Kidney glomerular epithelial cell (primary cell): ENCODE results near the gene TEDC1.

Source experiments
- DNase-seq: peaks from one replicate; lab custom pipeline; 2025; lab: John Stamatoyannopoulos, UW

TEDC1 gene

GRCh38 chr14:105497671-105498429, 6.8 kb downstream of the TEDC1 start:
- DNase-seq: no peak

GRCh38 chr14:105498430-105499255, 7.6 kb downstream of the TEDC1 start:
- no peak for DNase-seq

DNA sequence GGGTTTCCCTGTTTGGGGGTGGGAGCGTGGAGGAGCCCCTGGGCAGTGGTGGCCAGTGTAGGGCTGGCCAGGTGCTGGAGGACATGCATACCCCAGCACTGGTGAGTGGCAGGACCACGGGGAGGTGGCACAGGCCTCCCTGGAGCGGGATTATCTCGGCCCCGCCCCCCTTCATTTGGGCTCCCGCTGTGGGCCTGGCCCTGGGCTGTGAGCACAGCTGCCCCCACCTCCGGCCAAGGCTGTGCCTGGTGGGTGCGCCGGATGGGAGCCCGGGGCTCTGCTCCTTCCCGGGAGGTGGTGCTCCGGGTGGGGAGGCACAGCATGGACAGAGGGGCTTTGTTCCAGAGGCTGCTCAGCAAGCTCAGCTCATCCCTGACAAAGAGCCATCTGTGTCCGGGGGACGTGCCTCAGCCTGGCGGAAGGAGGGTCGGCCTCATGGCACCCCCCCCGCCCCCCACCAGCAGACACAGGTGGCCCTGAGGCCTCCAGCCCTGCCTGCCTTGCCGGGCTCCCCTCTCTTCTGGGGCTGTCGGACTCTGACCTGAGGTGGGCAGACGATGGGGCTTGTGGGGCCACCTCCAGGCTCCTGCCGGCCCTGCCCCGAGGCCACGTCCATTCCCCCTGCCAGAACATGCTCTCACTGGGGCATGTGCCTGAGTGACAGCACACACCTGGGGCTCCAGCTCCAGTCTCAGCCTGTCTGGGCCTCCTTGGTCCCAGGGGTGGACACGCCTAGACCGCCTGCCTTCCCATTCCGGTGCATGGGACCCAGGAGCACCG, 8.4 kb downstream of the TEDC1 start:
- no peak for DNase-seq

DNA sequence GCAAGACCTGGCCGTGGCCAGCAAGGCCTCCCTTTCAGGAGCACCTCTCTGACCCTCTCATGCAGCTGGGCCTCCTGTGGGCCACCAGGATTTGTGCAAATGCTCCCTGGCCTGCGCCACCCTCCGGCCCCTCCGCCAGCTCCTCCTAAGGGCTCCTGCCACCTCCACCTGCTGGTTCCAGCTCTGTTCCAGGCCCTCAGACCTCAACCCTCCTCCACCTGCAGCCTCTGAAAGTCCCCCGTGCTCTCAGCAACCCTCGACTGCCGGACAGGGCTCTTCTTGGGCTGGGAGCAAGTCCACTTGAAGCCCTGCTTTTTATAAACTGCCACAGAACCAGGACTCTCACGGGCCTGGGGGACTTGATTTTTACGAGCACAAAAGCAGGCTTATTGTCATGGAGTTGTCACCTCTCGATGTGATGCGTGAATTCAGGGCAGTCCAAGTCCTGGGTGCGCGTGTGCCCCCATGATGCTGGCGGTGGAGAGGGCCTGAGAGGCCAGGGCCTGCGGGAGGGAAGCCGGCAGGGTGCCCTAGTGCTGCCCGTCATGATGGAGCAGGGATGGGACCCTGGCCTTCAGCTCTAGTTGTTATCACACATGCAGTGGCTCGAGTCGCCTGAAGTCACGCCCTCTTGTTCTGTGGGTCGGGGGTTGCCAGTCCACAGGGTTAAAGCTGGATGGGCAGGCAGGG, 9.1 kb downstream of the TEDC1 start:
- no peak for DNase-seq

GRCh38 chr14:105500726-105501101, 9.7 kb downstream of the TEDC1 start:
- no peak for DNase-seq

DNA sequence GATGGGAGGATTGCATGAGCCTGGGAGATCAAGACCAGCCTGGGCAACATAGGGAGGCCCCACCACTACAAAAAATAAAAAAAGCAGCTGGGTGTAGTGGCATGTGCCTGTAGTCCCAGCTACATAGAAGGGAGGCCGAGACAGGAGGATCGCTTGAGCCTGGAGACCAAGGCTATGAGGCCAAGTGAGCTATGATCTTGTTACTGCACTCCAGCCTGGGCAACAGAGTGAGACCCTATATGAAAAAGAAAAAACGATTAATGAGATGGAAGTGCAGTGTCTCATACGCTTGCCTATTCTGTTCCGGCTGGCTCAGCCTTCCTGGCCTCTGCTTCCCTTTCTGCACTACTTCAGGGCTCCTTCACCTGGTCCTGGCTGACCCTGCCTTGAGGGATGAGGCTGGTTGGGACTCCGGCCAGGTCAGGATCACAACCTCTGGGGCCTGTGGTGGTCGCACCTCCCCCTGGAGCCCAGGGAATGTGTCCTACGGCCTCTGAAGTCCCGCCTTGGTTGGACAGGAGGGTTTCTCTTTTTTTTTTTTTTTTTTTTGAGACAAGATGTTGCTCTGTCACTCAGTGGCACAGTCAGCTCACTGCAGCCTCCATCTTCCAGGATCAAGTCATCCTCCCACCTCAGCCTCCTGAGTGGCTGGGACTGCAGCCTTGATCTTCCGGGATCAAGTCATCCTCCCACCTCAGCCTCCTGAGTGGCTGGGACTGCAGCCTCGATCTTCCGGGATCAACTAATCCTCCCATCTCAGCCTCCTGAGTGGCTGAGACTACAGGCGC, 10.7 kb downstream of the TEDC1 start:
- DNase-seq: no peak

DNA sequence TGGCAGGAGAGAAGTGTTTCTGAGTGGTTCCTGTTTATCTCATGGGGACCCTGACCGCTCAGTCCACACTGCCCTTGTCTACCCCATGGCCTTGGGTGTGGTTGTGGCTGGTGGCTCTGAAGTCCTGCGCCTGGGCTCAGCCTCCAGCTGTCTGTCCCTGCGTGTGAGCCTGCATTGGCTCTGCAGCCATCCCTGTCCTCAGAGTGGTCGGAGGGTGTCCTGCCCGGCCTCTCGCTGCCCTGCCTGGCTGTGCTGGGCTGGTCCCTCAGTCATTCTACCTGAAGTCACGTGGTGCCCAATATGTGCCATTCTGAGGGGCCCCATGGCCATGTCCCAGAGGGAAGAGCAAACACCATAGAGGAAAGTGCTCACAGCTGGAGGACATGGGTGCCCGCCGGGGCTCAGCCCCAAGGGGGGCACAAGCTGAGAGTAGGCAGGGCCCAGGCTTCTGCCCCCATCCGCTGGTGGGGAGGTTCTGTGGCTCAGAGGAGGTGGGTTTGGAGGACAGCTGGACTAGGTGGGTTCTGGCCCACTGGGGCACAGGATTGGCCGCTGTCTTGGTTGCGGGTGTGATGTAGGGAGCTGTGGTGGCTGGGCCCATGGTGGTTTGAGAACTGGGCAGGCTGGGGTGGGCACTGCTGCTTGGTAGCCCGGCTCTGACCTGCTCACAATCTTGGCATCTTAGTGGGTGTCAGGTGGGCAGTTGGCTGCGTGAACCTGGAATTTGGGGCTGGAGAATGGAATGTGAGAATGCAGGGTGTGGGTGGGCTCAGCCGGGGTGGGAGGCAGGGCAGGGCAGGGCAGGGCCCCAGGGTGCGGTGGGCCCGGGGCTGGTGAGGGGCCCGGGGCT, 11.6 kb downstream of the TEDC1 start:
- no peak for DNase-seq

DNA sequence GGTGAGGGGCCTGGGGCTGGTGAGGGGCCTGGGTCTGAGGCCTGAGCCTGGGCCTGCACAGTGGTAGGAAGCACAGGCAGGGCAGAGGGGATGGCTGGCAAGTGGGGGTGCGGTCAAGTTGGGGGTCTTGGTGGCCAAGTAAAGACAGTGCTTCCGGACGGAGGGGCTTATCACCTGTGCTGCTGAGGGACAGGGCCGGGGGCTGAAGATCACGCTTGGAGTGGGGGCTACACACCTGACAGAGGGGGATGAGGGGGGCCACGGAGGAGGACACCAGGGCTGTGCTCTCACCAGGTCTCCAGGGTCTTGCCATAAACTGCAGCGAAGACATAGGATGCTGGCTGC, 12.2 kb downstream of the TEDC1 start:
- no peak for DNase-seq

GRCh38 chr14:105503935-105504692, 13.1 kb downstream of the TEDC1 start:
- DNase-seq: no peak

DNA sequence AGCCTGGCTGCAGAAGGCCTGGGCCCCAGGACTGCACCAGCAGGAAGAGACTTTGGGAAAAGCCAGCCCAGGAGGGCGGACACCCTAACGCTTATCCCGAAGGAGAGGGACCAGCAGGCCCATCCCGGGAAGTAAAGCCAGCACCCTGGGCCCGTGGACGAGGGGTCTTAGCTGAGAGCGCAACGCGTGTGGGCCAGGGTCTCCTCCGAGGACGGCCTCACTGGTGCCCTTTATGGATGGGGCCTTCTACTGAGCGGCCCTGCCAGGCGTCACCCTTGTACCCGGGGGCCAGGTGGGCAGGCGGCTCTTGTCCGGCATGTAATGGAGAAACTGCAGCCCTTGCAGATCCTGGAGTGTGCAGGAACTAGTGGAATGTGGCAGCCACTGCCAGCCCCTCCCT, 14.1 kb downstream of the TEDC1 start:
- no peak for DNase-seq

DNA sequence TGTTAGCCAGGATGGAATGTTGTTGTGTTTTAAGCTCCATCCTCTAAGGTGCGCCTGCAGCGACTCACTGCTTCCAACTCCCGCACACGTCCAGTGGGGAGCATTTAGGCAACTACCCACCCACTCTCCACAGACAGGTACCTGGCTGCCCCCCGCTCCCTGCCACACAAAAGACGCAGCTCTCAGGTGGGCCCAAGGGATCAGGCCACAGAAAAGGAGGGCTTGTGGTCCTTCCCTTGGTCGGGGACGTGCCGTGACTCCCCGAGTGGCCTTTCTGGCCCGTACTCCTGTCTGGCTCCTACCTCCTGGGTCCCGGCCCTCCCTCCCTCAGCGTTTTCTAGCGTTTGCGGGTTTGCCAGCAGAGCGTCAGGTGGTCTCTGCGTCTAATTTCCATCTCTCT, 16.2 kb downstream of the TEDC1 start:
- DNase-seq: no peak

GRCh38 chr14:105508069-105508468, 17.0 kb downstream of the TEDC1 start:
- DNase-seq: no peak

DNA sequence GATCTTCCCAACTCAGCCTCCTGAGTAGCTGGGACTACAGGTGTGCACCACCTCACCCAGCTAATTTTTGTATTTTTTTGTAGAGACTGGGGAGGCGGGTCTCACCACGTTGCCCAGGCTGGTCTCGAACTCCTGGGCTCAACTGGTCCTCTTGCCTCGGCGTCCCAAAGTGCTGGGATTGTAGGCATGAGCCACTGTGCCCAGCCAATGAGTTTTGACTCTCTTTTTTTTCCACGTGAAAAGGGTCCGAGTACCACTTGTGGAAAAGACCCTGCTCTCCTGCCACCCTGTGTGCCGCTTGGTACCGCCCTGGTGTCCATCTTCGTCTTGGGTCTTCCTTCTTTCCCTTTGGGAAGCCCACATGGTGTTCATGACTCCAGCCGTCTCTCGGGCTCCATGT, 17.6 kb downstream of the TEDC1 start:
- DNase-seq: no peak

GRCh38 chr14:105517096-105517495, 26.1 kb downstream of the TEDC1 start:
- no peak for DNase-seq

DNA sequence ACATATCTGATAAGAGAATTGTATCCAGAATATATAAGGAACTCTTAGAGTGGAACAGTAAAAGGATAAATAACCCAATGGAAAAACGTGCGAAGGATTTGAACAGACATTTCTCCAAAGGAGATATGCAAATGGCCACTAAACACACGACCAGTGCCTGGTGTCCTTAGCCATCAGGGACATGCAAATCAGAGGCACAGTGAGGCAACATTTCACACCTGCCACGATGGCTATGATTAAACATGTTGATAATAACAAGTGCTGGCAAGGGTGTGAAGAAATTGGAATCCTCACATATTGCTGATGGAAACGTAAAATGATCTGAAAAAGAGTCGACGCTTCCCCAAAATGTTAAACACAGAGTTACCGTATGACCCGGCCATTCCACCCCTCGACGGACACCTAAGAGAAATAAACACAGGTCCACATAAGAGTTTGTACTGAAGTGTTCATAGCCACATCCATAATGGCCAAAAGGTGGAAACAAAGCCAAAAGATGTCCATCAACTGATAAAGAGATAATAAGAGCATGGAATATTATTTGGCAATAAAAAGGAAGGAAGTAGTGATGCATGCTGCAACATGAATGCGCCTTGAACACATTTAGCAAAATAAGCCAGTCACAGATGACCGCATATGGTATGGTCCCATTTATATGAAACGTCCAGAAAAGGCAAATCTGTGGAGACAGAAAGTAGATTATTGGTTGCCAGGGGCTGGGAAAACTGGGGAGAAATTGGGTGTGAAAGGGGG, 29.1 kb downstream of the TEDC1 start:
- DNase-seq: no peak

DNA sequence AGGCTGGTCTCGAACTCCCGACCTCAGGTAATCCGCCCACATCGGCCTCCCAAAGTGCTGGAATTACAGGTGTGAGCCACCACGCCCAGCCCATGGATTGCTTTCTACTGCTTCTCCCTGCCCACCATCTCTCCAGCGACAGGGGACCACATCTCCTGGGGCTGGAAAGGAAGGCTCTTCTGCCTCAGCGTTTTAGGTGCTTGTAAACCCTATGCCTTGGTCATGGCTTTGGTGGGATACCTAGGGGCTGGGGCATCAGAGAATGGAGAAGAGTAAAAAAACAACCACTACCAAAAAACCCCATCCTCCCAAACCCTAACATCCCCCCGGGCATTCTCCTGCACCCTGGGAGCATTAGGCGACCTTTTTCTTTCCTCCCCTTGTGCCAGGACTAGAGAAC, 34.3 kb downstream of the TEDC1 start:
- no peak for DNase-seq

GRCh38 chr14:105525861-105526775, 35.1 kb downstream of the TEDC1 start, which contains the start of gene TMEM121:
Gene TMEM121 (plus strand): TSS chr14:105526583. CDS start chr14:105528835, 2,252 bp downstream.
- no peak for DNase-seq
